ENCODE measurements around the gene DMD. TPM values are rescaled to one million over a fixed set of nuclear protein-coding genes. Genes with fewer than 3 reads are reported as not detected.

The DMD gene
- total and polyA plus RNA-seq, 2 of the 8 experiments (the other 6 are each of a cell fraction or from before 2014, with no cell fraction given), result 4.8 to 7.4 TPM

DNA sequence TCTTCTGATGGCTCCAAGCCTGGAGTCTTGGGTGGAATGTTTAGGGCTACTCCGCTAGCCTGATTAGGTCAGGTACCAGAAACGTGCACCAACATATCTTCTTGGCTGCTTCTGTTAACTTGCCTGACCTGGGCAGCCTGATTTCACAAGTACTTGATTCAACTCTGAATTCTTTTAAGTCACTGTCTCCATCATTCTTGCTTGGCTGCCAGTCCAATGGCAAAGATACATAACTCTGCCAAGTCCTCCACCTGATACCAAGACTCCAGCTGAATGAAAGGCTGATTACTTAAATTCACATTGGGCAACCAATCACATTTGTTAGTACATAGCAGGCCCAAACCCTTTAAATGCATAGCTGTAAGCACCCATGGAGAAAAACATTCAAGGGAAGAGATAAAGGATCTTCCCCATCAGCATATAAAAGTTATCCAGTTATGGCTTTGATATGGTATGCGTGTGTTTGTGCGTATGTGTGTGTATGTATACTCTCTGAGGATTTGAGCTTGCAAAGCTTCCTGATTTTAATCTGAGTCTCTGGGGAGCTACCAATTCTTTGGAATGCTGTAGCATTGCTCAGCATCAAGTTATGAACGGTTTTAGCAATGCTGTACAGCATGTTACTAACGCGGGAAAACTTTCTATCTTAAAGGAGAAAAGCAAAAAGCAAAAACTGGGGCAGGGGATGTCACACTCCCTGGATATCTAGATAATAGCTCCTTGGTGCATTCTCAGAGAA, 917.2 kb downstream of the DMD start:
- H3K79me2 ChIP-seq (ENCODE audit: control insufficient read depth in 1 of 2, insufficient read depth in 2 of 2, low read length in 2 of 2), result no peaks in the 10 kb centered on the region
- DNase-seq (ENCODE audit: low read depth in 1 of 2, low spot score in 2 of 2) (no peak), FAIRE-seq (no peak)
- no peaks in the 10 kb centered on the region for H3K9me3 ChIP-seq (ENCODE audit: insufficient read depth in 2 of 2, low read depth in 1 of 2, low read length in 1 of 2)
- H3K9ac ChIP-seq (replicated peaks in 1 of 4; ENCODE audit: extremely low read depth in 1 of 4, low read depth in 3 of 4, low read length in 3 of 4), result no peak overlapping the region
- H4K91ac ChIP-seq (replicated peaks; ENCODE audit: insufficient read length, low read length), result no peak overlapping the region
- H3K79me1 ChIP-seq (ENCODE audit: low read depth, low read length), result no peaks in the 10 kb centered on the region
- H3K56ac ChIP-seq (replicated peaks; ENCODE audit: insufficient read length, low read depth, low read length), result no peak overlapping the region
- no peak overlapping the region for H4K8ac ChIP-seq (ENCODE audit: extremely low read depth, insufficient read depth, low read length)
- H3K27me3 ChIP-seq (replicated peaks in 1 of 4; ENCODE audit: control insufficient read depth in 3 of 4, extremely low read depth in 1 of 4, insufficient read depth in 3 of 4, low read length in 3 of 4), result no peaks in the 10 kb centered on the region
- H3K4me2 ChIP-seq (ENCODE audit: insufficient read depth in 1 of 2, low read depth in 2 of 2, low read length in 2 of 2), result no peak overlapping the region
- H2BK20ac ChIP-seq (ENCODE audit: low read length), result no peak overlapping the region
- ChIA-PET POLR2A (ENCODE audit: partially characterized antibody) (no interaction called here), CTCF (ENCODE audit: partially characterized antibody) (no interaction called here)
- H3K14ac ChIP-seq (ENCODE audit: insufficient read length), result no peak overlapping the region
- H4K5ac ChIP-seq (ENCODE audit: insufficient read length, low read depth, low read length), result no peak overlapping the region
- H3K27ac ChIP-seq (ENCODE audit: low read depth, low read length), result no peak overlapping the region
- H2BK120ac ChIP-seq (replicated peaks; ENCODE audit: low read depth, low read length), result no peak overlapping the region
- no peaks in the 10 kb centered on the region for H3K36me3 ChIP-seq (ENCODE audit: control insufficient read depth in 2 of 4, insufficient read depth in 4 of 4, low read length in 3 of 4)
- H2AFZ ChIP-seq (ENCODE audit: low read length), result no peak overlapping the region
- H3K18ac ChIP-seq (ENCODE audit: extremely low read depth, low read length), result no peak overlapping the region
- H3K4me1 ChIP-seq (replicated peaks in 1 of 4; ENCODE audit: control insufficient read depth in 3 of 4, insufficient read depth in 4 of 4, low read length in 3 of 4), result no peaks in the 10 kb centered on the region
- no peak overlapping the region for H3K4ac ChIP-seq (replicated peaks; ENCODE audit: insufficient read length, low read depth, low read length)
- WGBS, 2 experiments (ENCODE audit: extremely low coverage in 1 of 2, insufficient coverage in 1 of 2, insufficient read length in 1 of 2, insufficient replicate concordance in 2 of 2, low coverage in 1 of 2, low lambda C conversion rate in 2 of 2, missing lambda C conversion rate in 1 of 2), result 89% methylated on average over 7 of the region's 7 CpGs; no CpG with 5 or more reads in 1 of the 2 experiments
- H2BK5ac ChIP-seq (ENCODE audit: low read depth, low read length), result no peak overlapping the region
- H4K20me1 ChIP-seq (replicated peaks in 1 of 2; ENCODE audit: control insufficient read depth in 1 of 2, insufficient read depth in 2 of 2, low read length in 2 of 2), result no peaks in the 10 kb centered on the region
- no peaks in the 10 kb centered on the region for H3K23me2 ChIP-seq (ENCODE audit: low read depth, low read length)
- H2BK12ac ChIP-seq (ENCODE audit: low read depth, low read length), result no peak overlapping the region
- no peak overlapping the region for H3K4me3 ChIP-seq (ENCODE audit: extremely low read depth in 1 of 4, insufficient read depth in 2 of 4, low read depth in 3 of 4, low read length in 4 of 4)
- H2BK15ac ChIP-seq (ENCODE audit: low read length), result no peak overlapping the region
- no peak overlapping the region for H2AK5ac ChIP-seq (ENCODE audit: low read depth, low read length)
- H3K23ac ChIP-seq (ENCODE audit: insufficient read length), result no peak overlapping the region
- TF ChIP-seq POU5F1 (IDR thresholded peaks at IDR 0.05; ENCODE audit: low read depth, low read length) (no peak), KDM5A (IDR thresholded peaks at IDR 0.05; ENCODE audit: low read length) (no peak), SP2 (IDR thresholded peaks at IDR 0.05; ENCODE audit: low read length) (no peak), EZH2 (IDR thresholded peaks at IDR 0.05; ENCODE audit: low read depth, low read length, severe bottlenecking) (no peak), BCL11A (IDR thresholded peaks at IDR 0.05; ENCODE audit: low read depth in 2 of 2, low read length in 2 of 2) (no peak), JUND (IDR thresholded peaks at IDR 0.05; ENCODE audit: low read length) (no peak), RXRA (IDR thresholded peaks at IDR 0.05; ENCODE audit: insufficient read depth, low read depth, low read length) (no peak), RFX5 (IDR thresholded peaks at IDR 0.05; ENCODE audit: borderline replicate concordance, low read depth, low read length) (no peak), EP300 (IDR thresholded peaks at IDR 0.05; ENCODE audit: borderline replicate concordance in 1 of 2, low read depth in 2 of 2, low read length in 2 of 2) (no peak), TCF12 (IDR thresholded peaks at IDR 0.05; ENCODE audit: low read depth, low read length) (no peak)
- TF ChIP-seq, protein P1, sequence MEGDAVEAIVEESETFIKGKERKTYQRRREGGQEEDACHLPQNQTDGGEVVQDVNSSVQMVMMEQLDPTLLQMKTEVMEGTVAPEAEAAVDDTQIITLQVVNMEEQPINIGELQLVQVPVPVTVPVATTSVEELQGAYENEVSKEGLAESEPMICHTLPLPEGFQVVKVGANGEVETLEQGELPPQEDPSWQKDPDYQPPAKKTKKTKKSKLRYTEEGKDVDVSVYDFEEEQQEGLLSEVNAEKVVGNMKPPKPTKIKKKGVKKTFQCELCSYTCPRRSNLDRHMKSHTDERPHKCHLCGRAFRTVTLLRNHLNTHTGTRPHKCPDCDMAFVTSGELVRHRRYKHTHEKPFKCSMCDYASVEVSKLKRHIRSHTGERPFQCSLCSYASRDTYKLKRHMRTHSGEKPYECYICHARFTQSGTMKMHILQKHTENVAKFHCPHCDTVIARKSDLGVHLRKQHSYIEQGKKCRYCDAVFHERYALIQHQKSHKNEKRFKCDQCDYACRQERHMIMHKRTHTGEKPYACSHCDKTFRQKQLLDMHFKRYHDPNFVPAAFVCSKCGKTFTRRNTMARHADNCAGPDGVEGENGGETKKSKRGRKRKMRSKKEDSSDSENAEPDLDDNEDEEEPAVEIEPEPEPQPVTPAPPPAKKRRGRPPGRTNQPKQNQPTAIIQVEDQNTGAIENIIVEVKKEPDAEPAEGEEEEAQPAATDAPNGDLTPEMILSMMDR (IDR thresholded peaks at IDR 0.05; ENCODE audit: control extremely low read depth in 1 of 3, insufficient read depth in 1 of 3, low read depth in 1 of 3, low read length in 3 of 3), result no peak

Measured in H1 (cell line).